Loucy (cell line): ENCODE data around the gene PEAK3.

Source experiments
- CTCF ChIP-seq: fragments of 200-600 bp; sonication (generic); conservative IDR thresholded peaks from 2 replicates; pipeline ENCODE4 v1.5.1; 2014; ENCODE audit warnings: mild to moderate bottlenecking, antibody characterized with exemption, low read length
- EZH2phosphoT487 ChIP-seq: fragments of 200-600 bp; IDR thresholded peaks from 2 replicates; pipeline ENCODE4 v1.6.1; 2018; ENCODE audit warnings: antibody characterized with exemption, mild to moderate bottlenecking, moderate library complexity, borderline replicate concordance

GRCh38 chr19:2228157-2229030 lies 53.6 kb downstream of the PEAK3 start:
- TF ChIP-seq CTCF (no peak), EZH2phosphoT487 (no peak)
